ENCODE results near the gene BIK.
"Not testable (repeated sequence)": the region's sequence is repeated elsewhere in the genome, so short reads cannot be mapped to it uniquely, and the experiment has no call there.

BIK gene, protein sequence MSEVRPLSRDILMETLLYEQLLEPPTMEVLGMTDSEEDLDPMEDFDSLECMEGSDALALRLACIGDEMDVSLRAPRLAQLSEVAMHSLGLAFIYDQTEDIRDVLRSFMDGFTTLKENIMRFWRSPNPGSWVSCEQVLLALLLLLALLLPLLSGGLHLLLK

DNA sequence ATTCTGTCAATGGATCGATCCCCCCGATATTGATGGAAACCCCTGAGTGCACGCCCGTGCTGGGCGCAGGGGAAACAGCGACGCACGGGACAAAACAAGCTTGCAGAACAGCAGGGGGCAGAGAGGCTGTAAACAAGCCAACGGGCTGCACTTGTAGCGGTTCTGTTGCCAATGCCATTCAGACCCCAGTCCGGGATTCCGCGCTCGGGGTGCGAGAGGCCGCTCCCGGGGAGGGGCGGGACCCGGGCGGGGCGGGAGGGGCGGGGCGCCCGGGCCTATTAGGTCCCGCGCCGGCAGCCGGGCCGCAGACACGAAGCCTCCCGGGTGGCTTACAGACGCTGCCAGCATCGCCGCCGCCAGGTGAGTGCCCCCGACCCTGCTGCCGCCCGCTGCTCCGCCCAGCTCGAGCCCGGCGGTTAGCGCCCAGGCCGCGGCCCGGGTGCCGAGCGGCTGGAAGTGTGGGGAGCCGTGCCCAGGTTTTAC lies at the start of gene BIK:
BIK (plus strand) TSS at position 307 of the 483 bp plus-strand sequence. CDS start 13,273 bp downstream, outside the sequence.
- DNase-seq = no peak

DNA sequence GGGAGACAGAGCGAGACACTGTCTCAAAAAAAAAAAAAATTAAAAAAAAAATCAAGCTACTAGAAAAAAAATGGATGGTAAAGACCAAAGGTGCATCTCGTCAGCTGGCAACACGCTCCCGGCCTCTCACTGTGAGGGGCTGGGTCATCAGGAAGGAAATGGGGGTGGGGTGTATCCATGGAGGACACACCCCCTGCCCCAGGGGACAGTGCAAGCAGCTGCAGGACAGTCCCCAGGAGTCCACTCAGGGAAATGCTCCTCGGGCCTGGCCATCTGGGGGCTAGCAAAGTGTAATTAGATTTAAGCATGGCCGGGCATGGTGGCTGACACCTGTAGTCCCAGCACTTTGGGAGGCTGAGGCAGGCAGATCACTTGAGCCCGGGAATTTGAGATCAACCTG lies 44.4 kb upstream of the BIK start:
- no peak for DNase-seq

DNA sequence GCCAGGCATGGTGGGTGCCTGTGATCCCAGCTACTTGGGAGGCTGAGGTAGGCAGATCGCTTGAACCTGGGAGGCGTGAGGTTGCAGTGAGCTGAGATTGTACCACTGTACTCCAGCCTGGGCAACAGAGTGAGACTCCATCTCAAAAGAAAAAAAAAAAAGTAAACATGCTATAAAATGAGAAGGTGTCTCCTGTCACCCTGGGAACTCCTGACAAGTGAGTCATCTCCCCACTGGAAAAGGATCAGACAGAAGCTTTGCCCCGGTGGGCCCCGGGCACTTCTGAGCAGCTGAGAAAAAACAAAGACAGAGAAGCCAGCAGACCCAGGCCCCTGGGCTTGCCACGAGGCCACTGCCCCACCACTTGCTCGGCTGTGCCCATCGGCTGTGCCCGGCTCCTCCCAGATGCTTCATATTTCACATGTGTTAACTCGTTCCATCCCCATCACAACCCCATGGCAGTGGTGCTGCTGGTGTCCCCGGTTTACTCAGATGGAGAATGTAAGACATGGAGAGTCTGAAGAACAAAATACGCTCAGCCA lies 43.6 kb upstream of the BIK start:
- no peak for DNase-seq

DNA sequence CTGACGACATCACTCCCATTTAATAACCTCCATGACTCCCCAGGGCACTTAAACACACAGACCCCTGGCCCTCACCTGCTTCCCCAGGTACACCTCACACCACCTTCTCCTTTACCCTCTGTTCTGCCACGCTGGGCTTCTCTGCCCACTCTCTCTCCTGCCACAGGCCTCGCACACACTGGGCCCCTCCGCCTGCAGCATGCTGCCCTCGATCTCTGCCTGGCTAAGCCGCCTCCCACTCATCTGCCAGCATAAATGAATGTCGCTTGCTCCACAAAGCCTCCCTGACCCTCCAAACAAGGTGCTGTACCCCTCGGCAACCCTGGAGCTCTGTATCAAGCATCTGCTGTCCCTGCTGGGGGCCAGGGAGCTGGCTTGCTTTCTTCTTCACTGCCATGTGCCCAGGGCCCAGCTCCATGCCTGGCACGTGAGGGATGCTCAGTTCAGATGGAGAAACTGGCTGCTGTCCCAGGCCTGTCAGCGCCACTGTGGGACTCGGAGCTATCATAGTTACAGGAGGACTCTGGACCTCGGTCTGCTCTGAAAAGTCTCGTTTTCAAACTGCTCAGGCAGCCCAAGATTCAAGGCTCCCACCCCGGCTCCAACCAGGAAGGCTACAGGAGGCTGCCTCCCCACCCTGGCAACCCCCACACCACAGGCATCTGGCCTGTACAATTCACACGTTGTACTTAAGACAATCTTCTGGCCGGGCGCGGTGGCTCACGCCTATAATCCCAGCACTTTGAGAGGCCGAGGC lies 33.3 kb upstream of the BIK start:
- no peak for DNase-seq

DNA sequence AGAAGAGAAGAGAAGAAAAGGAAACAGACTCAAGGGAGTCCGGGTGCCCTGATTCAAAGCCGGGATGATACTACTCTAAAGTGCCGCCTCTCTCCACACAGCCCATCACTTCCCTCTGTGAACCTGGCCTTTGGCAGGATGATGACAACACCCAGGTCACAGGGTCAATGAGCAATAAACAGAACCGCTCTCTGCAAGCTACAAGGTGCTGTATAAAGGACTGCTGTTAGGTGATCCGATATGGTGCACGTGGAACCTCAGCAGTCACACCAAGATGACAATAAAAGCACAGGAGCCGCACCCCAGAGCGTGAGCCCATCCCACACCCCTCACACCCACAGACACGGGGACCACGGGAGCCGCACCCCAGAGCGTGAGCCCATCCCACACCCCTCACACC lies 32.0 kb upstream of the BIK start:
- no peak for DNase-seq

DNA sequence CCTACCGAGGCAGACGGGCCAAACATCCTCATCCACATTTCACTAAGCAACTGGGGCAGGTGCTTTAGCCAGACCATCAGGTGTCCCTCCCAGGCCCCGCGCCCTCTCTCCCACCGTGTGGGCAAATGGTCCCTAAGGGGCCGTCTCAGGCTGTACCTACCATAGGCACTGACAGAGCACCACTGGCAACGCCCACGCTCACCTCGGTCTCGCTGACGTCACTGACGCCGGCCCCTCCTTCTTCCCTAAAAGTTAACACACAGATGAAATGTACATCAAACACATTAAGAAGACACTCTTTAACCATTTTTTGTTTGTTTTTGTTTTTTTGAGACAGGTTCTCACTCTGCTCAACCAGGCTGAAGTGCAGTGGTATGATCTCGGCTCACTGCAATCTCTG lies 30.8 kb upstream of the BIK start:
- DNase-seq = no peak

DNA sequence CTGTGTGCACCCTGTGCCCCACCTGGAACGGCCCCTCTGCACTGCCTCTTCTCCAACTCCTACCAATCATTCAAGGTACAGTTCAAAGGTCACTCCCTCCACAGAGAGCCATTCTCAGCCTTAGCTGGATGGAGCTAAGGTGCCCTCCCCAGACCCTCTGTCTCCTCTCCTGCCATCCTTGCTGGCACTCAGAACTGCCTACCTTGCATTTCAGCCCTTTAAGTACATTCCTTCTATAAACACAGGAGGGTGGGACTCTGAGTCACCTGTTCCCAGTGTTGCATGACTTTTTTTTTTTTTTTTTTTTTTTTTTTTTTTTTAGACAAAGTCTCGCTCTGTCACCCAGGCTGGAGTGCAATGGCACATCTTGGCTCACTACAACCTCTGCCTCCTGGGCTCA lies 29.9 kb upstream of the BIK start:
- DNase-seq = no peak

DNA sequence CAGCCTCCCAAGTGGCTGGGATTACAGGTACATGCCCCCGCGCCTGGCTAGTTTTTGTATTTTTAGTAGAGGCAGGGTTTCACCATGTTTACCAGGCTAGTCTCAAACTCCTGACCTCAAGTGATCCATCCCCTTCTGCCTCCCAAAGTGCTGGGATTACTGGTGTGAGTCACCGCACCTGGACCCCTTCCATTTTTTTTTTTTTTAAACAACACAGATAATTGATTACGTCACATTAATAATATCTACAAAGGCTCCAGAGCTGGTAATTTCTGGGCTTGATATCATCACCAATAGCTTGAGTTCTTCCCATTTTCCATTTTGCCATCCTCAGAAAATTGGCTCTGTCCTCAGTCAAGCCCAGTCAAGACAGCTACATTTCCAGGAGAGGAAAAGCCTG lies 28.6 kb upstream of the BIK start:
- DNase-seq = no peak

DNA sequence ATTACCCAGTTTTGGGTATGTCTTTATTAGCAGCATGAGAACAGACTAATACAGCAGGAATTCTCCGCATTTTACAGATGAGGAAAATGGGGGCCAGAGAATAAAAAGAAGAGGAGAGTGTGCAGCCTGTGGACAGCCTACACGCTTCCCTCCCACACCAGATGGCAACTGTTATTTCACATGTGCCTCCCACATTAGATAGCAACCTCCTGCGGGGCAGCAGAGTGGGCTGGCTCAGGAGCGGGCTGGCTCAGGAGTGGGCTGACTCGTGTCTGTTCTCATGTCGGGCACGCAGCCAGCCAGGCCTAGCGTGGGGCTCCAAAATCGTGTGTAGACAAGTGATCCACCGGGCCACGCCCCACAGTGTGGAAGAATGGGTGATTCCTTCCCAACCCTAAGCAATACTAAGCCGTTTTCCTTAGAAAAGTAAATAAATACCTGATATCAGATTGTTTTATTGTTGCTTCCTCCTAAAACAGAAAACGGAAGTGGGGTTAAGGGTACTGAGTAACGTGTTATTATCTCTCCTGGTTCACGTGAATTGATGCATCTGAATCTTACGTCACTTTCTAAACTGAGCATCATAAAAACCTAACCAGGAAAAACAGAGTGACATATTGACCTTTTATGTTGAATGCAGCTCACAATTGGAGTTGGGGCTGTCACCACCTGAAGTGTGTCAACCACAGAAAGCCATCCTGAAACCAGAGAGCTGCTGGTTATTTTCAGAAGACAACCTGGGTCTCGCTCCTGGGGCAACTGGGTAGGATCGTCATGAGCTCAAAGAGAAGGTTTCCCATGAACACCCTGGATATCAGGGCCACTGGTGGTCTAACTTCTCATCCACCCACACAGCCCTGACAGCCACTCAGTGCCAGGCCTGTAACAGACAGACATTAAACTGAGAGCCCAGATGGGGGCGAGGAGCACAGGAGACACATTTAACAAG lies 24.6 kb upstream of the BIK start:
- DNase-seq = no peak

DNA sequence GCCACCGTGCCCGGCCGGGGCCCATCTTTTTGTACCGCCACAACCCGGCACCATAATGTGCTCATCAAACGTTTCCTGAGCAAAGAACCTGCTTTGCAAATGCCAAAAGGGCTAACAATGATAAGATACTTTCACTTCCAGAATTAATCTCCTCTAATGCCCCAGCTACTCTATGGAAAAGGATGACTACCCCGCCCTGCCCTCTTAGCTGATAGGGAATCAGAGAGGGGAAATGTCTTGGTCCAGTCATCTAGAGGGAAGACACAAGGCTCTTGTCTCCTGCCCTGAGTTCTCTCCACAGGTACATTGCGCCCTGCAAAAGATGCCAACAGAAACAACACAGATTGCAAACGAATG lies 21.9 kb upstream of the BIK start:
- no peak for DNase-seq

DNA sequence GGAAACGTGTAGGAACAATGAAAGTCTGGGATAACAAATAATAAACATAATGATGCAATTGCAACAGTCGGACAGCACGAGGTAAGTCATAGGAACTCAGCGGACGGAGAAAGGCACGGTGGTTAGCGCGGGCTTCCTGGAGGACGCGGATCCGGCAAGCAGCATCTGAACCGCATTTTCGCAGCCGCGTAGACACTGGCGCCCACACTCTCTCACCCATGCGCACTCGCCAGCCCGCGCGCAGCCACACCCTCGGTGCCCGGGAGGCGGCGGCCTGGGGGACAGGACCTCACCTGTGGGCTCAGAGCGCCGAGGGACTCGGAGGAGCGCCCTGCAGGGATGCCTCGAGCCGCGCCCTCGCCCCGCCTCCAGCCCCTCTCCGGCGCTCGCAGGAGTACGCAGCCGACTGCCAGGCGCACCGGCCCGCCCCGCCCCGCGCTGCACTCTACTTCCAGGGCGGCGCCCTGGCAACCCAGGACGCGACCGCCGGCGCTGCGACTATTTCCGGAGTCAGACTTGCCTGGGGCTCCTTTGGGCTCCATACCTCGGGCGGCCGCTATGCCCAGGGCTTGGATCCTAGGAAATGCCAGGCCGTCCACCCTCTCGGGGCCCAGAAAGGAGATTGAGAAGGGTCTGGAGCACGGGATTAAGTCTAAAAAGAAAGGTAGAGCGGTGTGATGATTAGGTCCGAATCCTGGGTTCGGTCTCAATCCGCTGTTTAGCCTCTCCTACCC lies 21.4 kb upstream of the BIK start, which contains the start of gene TTLL1:
TTLL1 (minus strand) TSS at position 408 of the 734 bp plus-strand sequence. CDS start 13,805 bp downstream, outside the sequence.
- DNase-seq = peak; percentile 88

DNA sequence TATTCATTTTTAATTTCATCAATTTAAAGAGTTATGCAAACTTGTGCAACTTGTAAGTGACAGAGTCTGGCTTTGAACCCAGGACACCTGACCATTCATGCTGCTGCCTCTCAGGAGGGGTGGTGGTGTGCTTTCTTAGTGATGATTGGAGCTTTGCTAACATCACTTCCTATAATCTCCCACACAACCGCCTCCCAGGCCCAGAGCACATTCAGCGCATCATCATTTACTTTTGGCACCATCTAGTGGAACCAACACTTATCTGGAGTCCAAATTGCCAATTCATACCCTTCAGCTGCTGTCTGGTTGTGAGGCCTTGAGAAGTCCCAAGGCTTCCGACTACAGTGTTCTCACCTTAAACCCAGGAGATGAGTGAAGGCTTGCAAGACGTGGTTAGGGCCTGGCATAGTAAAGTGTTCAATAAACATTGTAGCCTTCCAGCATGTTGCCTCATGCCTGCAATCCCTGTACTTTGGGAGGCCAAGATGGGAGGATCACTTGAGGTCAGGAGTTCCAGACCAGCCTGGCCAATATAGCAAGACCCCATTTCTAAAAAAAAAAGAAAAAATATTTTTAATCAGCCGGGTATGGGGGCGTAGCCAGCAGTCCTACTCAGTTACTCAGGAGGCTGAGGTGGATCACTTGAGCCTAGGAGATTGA lies 20.3 kb upstream of the BIK start:
- DNase-seq = peak; percentile 72

DNA sequence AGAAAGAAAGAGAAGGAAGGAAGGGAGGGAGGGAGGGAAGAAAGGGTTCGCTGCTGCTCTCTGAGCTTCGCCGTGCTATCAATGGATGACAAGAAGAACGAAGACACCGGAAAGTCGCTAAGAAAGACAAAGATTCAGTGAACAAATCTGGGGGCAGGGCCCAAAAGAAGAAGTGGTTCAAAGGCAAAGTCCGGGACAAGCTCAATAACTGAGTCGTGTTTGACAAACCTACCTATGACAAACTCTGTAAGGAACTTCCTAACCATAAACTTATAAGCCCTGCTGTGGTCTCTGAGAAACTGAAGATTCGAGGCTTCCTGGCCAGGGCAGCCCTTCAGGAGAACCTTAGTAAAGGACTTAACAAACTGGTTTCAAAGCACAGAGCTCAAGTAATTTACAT lies 18.5 kb upstream of the BIK start:
- peak; percentile 25 for DNase-seq

DNA sequence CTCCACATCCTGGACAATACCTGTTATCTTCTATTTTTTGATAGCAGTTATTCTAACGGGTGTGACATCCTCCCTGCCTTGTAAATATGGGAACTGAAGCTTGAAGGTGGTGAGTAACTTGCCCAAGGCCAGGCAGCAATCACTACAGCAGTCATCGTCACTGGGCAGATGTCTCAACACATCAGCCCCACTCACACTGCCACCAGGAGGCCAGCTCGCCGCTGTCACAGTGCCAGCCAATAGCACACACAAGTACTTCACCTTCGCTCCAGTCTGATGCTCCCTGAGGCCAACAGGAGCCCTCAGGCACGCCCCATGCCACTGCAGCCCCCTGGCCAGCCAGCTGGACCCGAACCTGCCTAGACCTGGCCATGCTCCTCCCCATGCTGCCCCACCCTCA lies 16.5 kb upstream of the BIK start:
- no peak for DNase-seq

DNA sequence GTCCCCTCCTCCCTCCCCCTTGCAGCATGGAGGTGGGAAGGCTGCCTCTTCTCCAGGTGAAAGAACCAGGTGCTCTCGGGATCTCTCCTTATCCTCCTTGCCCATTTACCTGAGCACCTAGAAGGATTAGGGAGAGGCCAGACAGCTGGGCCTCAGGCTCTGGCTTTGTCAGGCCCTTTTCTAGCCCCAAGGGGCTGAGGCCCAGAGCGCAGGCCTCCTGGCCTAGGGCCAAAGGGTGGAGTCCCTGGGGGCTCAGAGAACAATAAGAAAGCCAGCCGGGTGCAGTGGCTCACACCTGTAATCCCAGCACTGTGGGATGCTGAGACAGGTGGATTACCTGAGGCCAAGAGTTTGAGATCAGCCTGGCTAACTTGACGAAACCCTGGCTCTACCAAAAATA lies 16.0 kb upstream of the BIK start:
- no peak for DNase-seq

DNA sequence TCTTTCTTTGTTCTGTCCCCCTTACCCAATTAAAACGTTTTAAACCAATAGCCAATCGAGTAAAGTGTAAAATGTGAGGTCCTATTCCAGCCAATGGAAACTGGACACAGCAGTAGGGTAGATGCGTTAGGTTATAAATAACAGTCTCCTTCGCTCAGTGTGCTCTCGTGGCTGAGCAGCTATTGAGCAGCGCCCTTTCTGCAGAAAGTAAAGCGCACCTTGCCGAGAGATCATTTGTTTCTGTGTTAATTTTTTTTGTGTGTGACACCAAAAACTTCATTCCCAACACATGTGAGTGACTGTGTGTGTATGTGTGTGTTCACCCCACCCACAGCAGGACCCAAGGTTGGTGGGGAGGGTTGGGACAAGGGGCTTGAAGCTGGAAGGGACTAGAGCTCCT lies 14.1 kb upstream of the BIK start:
- no peak for DNase-seq

DNA sequence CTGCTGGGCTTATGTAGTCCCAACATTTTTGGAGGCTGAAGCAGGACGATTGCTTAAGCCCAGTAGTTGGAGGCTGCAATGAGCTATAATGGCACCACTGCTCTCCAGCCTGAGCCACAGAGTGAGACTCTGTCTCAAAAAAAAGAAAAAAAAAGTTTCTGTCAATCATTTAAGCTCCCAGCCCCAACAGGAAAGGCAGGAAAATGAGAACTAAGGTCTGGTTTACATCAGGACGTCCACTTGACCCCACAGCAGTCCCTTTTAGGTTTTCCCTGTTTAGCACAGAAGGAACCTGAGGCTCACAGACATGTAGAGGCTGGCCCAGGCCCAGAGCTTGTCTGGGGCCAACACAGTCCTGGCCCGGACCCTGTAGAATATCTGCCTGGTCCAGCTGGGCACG lies 12.2 kb upstream of the BIK start:
- no peak for DNase-seq

DNA sequence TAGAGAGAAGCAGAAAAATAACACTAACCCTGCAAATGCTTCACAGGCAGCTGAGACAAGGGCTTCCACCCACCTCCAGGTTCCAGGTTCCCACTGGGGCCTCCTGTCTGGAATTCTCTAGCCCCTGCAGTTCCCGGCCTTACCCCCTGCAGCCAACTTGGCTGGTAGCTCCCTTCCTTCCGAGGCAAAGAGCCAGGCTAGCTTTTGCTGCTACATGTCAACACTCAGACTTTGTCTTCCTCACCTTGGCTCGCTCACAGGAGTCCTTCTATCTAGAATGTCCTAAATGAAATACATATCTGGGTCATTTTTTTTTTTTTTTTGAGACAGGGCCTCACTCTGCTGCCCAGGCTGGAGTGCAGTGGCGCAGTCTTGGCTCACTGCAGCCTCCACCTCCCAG lies 11.5 kb upstream of the BIK start:
- DNase-seq = no peak

DNA sequence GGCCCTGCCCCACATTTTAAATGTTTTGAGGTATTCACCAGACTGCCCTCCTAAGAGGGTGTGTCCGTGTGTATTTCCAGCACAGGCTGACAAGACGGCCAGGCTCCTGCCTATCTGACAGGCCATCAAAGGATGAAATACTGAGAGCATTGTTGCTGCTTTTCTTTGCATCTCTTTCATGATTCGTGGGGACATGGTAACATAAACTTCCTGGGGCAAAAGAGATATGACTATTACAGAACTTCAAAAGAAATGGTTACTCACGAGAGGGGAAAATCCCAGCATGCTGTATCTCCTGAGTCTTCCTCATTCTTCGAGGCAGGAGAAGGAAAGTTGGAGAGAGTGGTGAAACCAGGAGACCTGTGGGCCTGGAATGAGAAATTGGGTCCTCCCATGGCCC lies 10.3 kb upstream of the BIK start:
- no peak for DNase-seq

DNA sequence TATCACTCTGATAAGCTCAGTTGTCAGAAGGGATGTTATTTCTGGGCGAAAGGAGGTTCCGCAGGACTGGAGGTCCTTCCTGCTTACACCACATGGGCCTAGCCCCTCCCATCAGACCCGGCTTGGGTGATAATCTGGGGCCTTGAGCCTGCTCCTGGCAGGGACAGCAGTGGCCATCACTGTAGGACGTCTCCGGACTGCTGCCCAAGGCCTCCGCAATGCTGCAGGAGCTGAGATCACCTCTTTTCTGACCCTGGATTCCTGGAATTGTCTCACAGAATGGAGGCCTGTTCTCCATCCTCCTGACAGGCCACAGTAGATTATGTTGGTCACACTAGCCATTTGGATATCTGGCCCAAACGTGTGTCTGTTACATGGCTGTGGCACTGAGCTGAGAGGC lies 9.2 kb upstream of the BIK start:
- DNase-seq = no peak

DNA sequence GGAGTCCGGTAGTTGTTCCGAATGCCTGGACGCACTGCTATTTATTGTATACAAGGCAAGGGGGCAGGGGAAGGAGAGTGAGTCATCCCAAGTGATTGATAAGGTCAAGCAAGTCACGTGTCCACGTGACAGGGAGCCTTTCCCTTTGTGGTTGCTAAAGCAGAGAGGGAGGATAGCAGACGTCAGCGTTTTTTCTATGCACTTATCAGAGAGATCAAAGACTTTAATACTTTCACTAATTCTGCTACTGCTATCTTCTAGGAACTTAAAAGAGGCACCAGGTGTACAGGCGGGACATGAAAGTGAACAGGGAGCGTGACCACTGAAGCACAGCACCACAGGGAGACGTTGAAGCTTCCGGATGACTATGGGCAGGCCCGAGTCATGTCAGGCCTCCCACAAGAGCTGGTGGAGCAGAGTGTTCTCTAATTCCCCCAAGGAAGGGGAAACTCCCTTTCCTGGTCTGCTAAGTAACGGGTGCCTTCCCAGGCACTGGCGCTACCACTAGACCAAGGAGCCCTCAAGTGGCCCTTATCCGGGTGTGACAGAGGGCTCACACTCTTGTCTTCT lies 6.4 kb upstream of the BIK start:
- DNase-seq = not testable (repeated sequence)

DNA sequence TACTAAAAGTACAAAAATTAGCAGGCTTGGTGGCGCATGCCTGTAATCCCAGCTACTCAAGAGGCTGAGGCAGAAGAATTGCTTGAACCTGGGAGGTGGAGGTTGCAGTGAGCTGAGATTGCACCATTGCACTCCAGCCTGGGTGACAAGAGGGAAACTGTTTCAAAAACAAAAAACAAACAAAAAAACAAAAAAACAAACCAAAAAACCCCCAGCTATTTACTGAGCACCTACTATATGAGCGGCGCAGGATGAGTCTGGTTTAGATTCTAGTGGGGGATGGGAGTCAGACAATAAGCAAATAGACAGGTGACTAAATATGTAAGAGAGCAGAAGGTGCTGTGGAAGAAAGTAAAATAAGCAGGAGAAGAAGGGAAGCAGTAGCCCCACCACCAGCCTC lies 5.6 kb upstream of the BIK start:
- not testable (repeated sequence) for DNase-seq
